ENCODE results near the gene NRSN2. TPM values are rescaled to one million over a fixed set of nuclear protein-coding genes. Genes with fewer than 3 reads are reported as not detected.

Gene NRSN2
- total RNA-seq, 2 experiments from 2014 or later: 0.87 to 1.2 TPM

DNA sequence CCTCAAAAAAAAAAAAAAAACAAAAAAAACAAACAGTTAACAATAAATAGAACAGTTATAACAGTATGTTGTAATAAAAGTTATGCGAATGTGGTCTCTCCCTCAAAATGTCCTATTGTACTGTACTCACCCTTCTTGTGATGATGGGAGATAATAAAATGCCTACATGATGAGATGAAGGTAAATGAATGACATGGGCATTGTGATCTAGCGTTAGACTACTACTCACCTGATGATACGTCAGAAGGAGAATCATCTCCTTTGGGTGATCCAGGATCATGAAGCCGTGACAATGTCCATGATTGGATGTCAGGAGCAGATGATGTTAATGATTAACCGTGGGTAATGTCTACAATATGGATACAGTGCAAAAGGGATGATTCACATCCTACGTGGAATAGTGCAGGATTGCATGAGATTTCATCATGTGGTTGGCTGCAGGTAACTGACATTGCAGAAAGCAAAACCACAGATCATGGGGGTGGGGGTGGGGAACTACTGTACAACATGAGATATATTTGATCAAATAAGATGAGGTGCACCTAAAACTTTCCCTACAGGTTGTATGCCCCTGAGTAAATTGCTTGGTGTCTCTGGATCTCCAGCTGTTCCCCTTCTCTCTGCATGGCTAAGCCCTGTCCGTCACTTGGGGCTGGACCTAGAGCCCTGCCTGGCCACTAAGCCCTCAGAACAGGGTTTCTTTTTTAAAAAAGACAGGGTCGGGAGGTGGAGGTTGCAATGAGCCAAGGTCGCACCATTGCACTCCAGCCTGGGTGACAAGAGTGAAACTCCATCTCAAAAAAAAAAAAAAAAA lies 55.0 kb downstream of the NRSN2 start:
- Mint-ChIP-seq H3K27ac (no peak overlapping the region), H3K4me3 (no peak overlapping the region), H3K9me3 (peaks cover 5% of the 10 kb centered on the region), H3K36me3 (ENCODE audit: low read depth) (peaks cover 13% of the 10 kb centered on the region), H3K27me3 (no peaks in the 10 kb centered on the region), H3K4me1 (peaks cover 28% of the 10 kb centered on the region)
- ChIA-PET POLR2A (no interaction called here), CTCF (interaction anchor here (1.3 kb wide), 1 partner anchor 21 kb away, joined by 3 read pairs; no protein-coding TSS in a partner anchor)
- DNase-seq: no peak

DNA sequence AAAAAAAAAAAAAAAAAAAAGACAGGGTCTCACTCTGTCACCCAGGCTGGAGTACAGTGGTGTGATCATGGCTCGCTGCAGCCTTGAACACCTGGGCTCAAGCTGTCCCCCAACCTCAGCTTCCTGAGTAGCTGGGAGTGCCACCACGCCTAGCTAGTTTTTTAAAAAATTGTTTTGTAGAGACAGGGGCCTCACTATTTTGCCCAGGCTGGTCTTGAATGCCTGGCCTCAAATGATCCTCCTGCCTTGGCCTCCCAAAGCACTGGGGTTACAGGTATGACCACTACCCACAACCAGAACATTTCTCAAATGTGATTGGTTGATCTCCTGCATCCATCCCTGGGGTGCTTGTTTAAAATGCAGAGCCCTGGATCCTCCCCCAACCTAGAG lies 55.6 kb downstream of the NRSN2 start:
- no peak overlapping the region for H3K4me3 Mint-ChIP-seq
- CTCF ChIA-PET: interaction anchor here (1.3 kb wide), 1 partner anchor 20 kb away, joined by 3 read pairs; no protein-coding TSS in a partner anchor
- DNase-seq: no peak
- peaks cover 5% of the 10 kb centered on the region for H3K9me3 Mint-ChIP-seq
- POLR2A ChIA-PET: no interaction called here
- peak overlapping the region; percentile 19 for H3K27ac Mint-ChIP-seq
- H3K27me3 Mint-ChIP-seq: no peaks in the 10 kb centered on the region
- H3K4me1 Mint-ChIP-seq: peaks cover 34% of the 10 kb centered on the region
- peaks cover 10% of the 10 kb centered on the region for H3K36me3 Mint-ChIP-seq (ENCODE audit: low read depth)

DNA sequence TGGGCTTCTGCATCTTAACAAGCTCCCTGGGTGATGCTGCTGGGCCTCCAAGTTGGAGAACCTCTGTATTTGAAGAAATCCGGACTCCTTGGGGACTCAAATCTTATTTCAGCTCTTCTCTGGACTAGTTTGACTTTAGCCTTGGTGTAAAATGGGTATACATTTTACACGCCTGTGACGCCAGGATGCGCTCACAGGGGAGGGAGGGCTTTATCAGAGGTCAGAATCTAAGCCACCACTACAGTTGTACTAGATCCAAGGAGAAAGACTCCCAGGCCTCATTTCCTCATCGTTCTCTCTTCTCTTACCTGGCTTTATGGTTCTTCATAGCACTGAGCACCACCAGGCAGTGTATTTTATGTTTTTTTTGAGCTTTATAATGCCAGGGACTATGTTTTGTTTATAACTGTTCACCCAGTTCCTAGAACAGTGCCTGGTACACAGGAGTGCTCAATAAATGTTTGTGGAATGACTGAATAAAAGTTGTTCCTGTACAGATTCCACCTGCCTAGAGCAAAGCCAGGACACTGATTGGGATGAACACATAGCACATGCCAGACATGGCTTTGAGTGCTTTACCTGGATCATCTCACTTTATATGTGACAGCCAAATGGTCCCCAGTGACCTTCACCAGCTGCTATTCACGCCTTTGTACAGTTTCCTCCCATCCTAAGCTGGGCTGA lies 56.1 kb downstream of the NRSN2 start:
- ChIA-PET CTCF (interaction anchor here (1.3 to 1.5 kb wide), 2 partner anchors 19 to 34 kb away, joined by 3 read pairs; no protein-coding TSS in a partner anchor), POLR2A (no interaction called here)
- peaks cover 9% of the 10 kb centered on the region for H3K36me3 Mint-ChIP-seq (ENCODE audit: low read depth)
- no peak overlapping the region for H3K4me3 Mint-ChIP-seq
- H3K4me1 Mint-ChIP-seq: peaks cover 34% of the 10 kb centered on the region
- DNase-seq: no peak
- H3K27ac Mint-ChIP-seq: peak overlapping the region; percentile 19
- peaks cover 5% of the 10 kb centered on the region for H3K9me3 Mint-ChIP-seq
- no peaks in the 10 kb centered on the region for H3K27me3 Mint-ChIP-seq

DNA sequence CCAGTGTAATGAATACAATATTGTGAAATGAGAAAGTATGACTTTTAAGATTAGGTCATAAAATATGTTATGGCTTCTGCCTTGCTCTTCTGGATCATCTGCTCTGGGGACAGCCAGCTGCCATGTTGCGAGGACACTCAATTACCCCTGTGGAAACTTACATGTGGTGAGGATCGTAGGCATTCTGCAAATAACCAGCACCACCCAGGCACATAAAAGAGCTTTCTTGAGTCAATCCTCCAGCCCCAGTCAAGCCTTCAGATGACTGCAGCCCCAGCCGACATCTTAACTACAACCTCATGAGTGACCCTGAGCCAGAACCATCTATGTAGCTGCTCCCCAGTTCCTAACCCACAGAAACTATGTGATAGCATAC lies 56.7 kb downstream of the NRSN2 start:
- H3K4me3 Mint-ChIP-seq: no peak overlapping the region
- H3K27ac Mint-ChIP-seq: no peak overlapping the region
- H3K4me1 Mint-ChIP-seq: peaks cover 34% of the 10 kb centered on the region
- ChIA-PET POLR2A (no interaction called here), CTCF (interaction anchor here (1.5 kb wide), 1 partner anchor 35 kb away, joined by 3 read pairs; no protein-coding TSS in a partner anchor)
- no peaks in the 10 kb centered on the region for H3K27me3 Mint-ChIP-seq
- H3K36me3 Mint-ChIP-seq (ENCODE audit: low read depth): peaks cover 7% of the 10 kb centered on the region
- peaks cover 5% of the 10 kb centered on the region for H3K9me3 Mint-ChIP-seq
- no peak for DNase-seq

DNA sequence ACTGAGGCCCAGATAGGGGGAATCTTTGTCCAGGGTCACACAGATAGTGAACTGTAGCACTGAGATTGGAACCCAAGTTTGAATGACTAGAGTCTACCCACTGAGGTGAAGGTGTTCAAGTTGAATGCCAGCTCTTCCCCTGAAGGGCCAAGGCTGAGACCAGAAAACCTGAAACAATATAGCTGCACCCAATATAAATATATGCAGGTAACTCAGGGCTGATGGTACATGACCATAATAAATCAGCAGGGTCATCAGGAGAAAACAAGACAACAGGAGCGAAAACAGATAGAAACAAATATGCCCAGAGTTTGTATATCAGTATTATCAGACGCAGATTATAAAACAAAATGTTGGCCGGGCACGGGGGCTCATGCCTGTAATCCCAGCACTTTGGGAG lies 57.2 kb downstream of the NRSN2 start:
- H3K27me3 Mint-ChIP-seq: no peaks in the 10 kb centered on the region
- H3K36me3 Mint-ChIP-seq (ENCODE audit: low read depth): peaks cover 9% of the 10 kb centered on the region
- H3K4me1 Mint-ChIP-seq: peaks cover 35% of the 10 kb centered on the region
- H3K9me3 Mint-ChIP-seq: peaks cover 5% of the 10 kb centered on the region
- CTCF ChIA-PET: interaction anchor here (1.5 kb wide), 1 partner anchor 35 kb away, joined by 3 read pairs; no protein-coding TSS in a partner anchor
- POLR2A ChIA-PET: no interaction called here
- H3K4me3 Mint-ChIP-seq: no peak overlapping the region
- no peak overlapping the region for H3K27ac Mint-ChIP-seq
- DNase-seq: no peak

Other genes starting within 250 kb of the NRSN2 start
- not detected for gene DEFB126, start 204.5 kb upstream of the NRSN2 start, total RNA-seq
- not detected for gene DEFB127, start 189.7 kb upstream of the NRSN2 start, total RNA-seq
- gene DEFB128, start 157.4 kb upstream of the NRSN2 start, total RNA-seq: not detected
- not detected for gene DEFB129, start 119.9 kb upstream of the NRSN2 start, total RNA-seq
- gene DEFB132, start 89.4 kb upstream of the NRSN2 start, total RNA-seq: not detected
- 1 to 10 TPM; 7.8 to 8.2 TPM for gene C20orf96, start 56.4 kb upstream of the NRSN2 start, total RNA-seq
- 10 to 100 TPM; 26.4 to 27.1 TPM for gene ZCCHC3, start 49.5 kb upstream of the NRSN2 start, total RNA-seq
- 1 to 10 TPM; 5.6 to 6.0 TPM for gene SOX12, start 21.6 kb upstream of the NRSN2 start, total RNA-seq
- 10 to 100 TPM; 16.0 to 18.8 TPM for gene TRIB3, start 33.6 kb downstream of the NRSN2 start, total RNA-seq
- 100 to 1,000 TPM; 135 to 155 TPM for gene RBCK1, start 61.2 kb downstream of the NRSN2 start, total RNA-seq
- gene TBC1D20, start 115.4 kb downstream of the NRSN2 start, total RNA-seq: 10 to 100 TPM; 29.3 to 31.6 TPM
- 100 to 1,000 TPM; 111 to 133 TPM for gene CSNK2A1, start 196.7 kb downstream of the NRSN2 start, total RNA-seq